ENCODE measurements around the gene ACTN1.
"Not testable (repeated sequence)": the region's sequence is repeated elsewhere in the genome, so short reads cannot be mapped to it uniquely, and the experiment has no call there.

Gene ACTN1

GRCh38 chr14:68979021-68979721 is at the start of gene ACTN1:
Gene ACTN1, minus strand, starts transcription at chr14:68979302. Its CDS starts 246 bp downstream, at chr14:68979056.
- peak; percentile 92 for DNase-seq

- no peak for DNase-seq
Observed at GRCh38 chr14:69027242-69027913, 48.3 kb upstream of the ACTN1 start.

GRCh38 chr14:69023035-69023434 is 43.9 kb upstream of the ACTN1 start:
- DNase-seq, result no peak

GRCh38 chr14:69022093-69022492 is 43.0 kb upstream of the ACTN1 start:
- DNase-seq, result not testable (repeated sequence)

GRCh38 chr14:69017706-69018105 is 38.6 kb upstream of the ACTN1 start:
- no peak for DNase-seq

- DNase-seq, result no peak
Observed at GRCh38 chr14:69014829-69015259, 35.7 kb upstream of the ACTN1 start.

GRCh38 chr14:69013943-69014782 is 35.1 kb upstream of the ACTN1 start:
- no peak for DNase-seq

GRCh38 chr14:69012256-69012953 is 33.3 kb upstream of the ACTN1 start:
- DNase-seq, result no peak

- DNase-seq, result no peak
Observed at GRCh38 chr14:69010648-69011047, 31.5 kb upstream of the ACTN1 start.

GRCh38 chr14:69008421-69008884 is 29.4 kb upstream of the ACTN1 start:
- no peak for DNase-seq

- no peak for DNase-seq
Observed at GRCh38 chr14:69006346-69006745, 27.2 kb upstream of the ACTN1 start.

GRCh38 chr14:69005432-69006148 is 26.5 kb upstream of the ACTN1 start:
- DNase-seq, result peak; percentile 69

- DNase-seq, result no peak
Observed at GRCh38 chr14:69004731-69005431, 25.8 kb upstream of the ACTN1 start.

- no peak for DNase-seq
Observed at GRCh38 chr14:69003626-69004025, 24.5 kb upstream of the ACTN1 start.

- DNase-seq, result no peak
Observed at GRCh38 chr14:69002069-69002468, 23.0 kb upstream of the ACTN1 start.

- no peak for DNase-seq
Observed at GRCh38 chr14:69001375-69001774, 22.3 kb upstream of the ACTN1 start.

GRCh38 chr14:68998062-68998461 is 19.0 kb upstream of the ACTN1 start:
- DNase-seq, result no peak

GRCh38 chr14:68995731-68996130 is 16.6 kb upstream of the ACTN1 start:
- DNase-seq, result no peak

GRCh38 chr14:68994056-68994455 is 15.0 kb upstream of the ACTN1 start:
- no peak for DNase-seq

- no peak for DNase-seq
Observed at GRCh38 chr14:68987653-68988036, 8.5 kb upstream of the ACTN1 start.

GRCh38 chr14:68986926-68987652 is 8.0 kb upstream of the ACTN1 start:
- no peak for DNase-seq
